GM19238 (cell line): ENCODE measurements around the gene ABHD2.

Source experiments
- DNase-seq: peaks from one replicate; pipeline ENCODE4 v3.0.0; 2011; ENCODE audit warnings: low spot score; ENCODE audit not compliant: insufficient read length

Gene ABHD2

GRCh38 chr15:89097313-89097712 lies 9.1 kb downstream of the ABHD2 start:
- DNase-seq = no peak

- DNase-seq = no peak
These were observed 10.0 kb downstream of the ABHD2 start for GRCh38 chr15:89098281-89098680.

- DNase-seq = no peak
These were observed 11.7 kb downstream of the ABHD2 start for GRCh38 chr15:89099968-89100367.

GRCh38 chr15:89101302-89102193 lies 13.3 kb downstream of the ABHD2 start:
- DNase-seq = no peak

GRCh38 chr15:89103481-89104171 lies 15.4 kb downstream of the ABHD2 start:
- no peak for DNase-seq

- DNase-seq = no peak
These were observed 15.9 kb downstream of the ABHD2 start for GRCh38 chr15:89104172-89104564.

GRCh38 chr15:89105147-89105546 lies 16.9 kb downstream of the ABHD2 start:
- DNase-seq = no peak

GRCh38 chr15:89106200-89106599 lies 17.9 kb downstream of the ABHD2 start:
- DNase-seq = no peak

GRCh38 chr15:89107984-89108383 lies 19.7 kb downstream of the ABHD2 start:
- no peak for DNase-seq

- no peak for DNase-seq
These were observed 20.6 kb downstream of the ABHD2 start for GRCh38 chr15:89108835-89109234.

- no peak for DNase-seq
These were observed 21.0 kb downstream of the ABHD2 start for GRCh38 chr15:89109238-89109637.

- no peak for DNase-seq
These were observed 21.8 kb downstream of the ABHD2 start for GRCh38 chr15:89110060-89110459.

GRCh38 chr15:89111352-89111751 lies 23.1 kb downstream of the ABHD2 start:
- DNase-seq = no peak

- no peak for DNase-seq
These were observed 23.7 kb downstream of the ABHD2 start for GRCh38 chr15:89111961-89112340.

GRCh38 chr15:89112341-89112971 lies 24.2 kb downstream of the ABHD2 start:
- DNase-seq = peak; percentile 31

GRCh38 chr15:89113296-89114024 lies 25.2 kb downstream of the ABHD2 start:
- DNase-seq = no peak

GRCh38 chr15:89114990-89115389 lies 26.7 kb downstream of the ABHD2 start:
- DNase-seq = no peak

- DNase-seq = no peak
These were observed 27.3 kb downstream of the ABHD2 start for GRCh38 chr15:89115547-89115946.

- no peak for DNase-seq
These were observed 28.1 kb downstream of the ABHD2 start for GRCh38 chr15:89116404-89116803.

- DNase-seq = no peak
These were observed 29.5 kb downstream of the ABHD2 start for GRCh38 chr15:89117790-89118189.

- no peak for DNase-seq
These were observed 30.3 kb downstream of the ABHD2 start for GRCh38 chr15:89118481-89118989.
